NT2/D1 (cell line): Measurements from ENCODE around the gene XRCC3.

ENCODE experiments used
- DNase-seq: peaks from one replicate; pipeline ENCODE4 v3.0.0-alpha.2; 2011; ENCODE audit warnings: low read depth, low spot score
- H3K27me3 ChIP-seq: 2 replicates; pipeline ENCODE4 v1.6.0; 2011; ENCODE audit warnings: mild to moderate bottlenecking; ENCODE audit not compliant: insufficient read length, insufficient read depth
- H3K36me3 ChIP-seq: 2 replicates; pipeline ENCODE4 v1.6.1; 2011; ENCODE audit warnings: mild to moderate bottlenecking, low read length, mixed read lengths; ENCODE audit not compliant: insufficient read depth, insufficient read length
- H3K4me1 ChIP-seq: 2 replicates; pipeline ENCODE4 v1.5.1; 2011; ENCODE audit not compliant: insufficient read depth, insufficient read length
- H3K4me3 ChIP-seq: 2 replicates; pipeline ENCODE4 v1.5.1; 2011; ENCODE audit warnings: low read depth; ENCODE audit not compliant: insufficient read length
- H3K9ac ChIP-seq: 2 replicates; pipeline ENCODE4 v1.6.0; 2011; ENCODE audit warnings: low read depth; ENCODE audit not compliant: insufficient read length
- H3K9me3 ChIP-seq: 2 replicates; pipeline ENCODE4 v1.5.1; 2011; ENCODE audit warnings: mild to moderate bottlenecking, low read length; ENCODE audit not compliant: insufficient read depth
- SUZ12 ChIP-seq: IDR thresholded peaks from 2 replicates; pipeline ENCODE4 v1.6.1; 2011; ENCODE audit not compliant: insufficient read length, insufficient read depth; ENCODE audit errors: extremely low read depth
- YY1 ChIP-seq: IDR thresholded peaks from 2 replicates; pipeline ENCODE4 v1.6.1; 2011; ENCODE audit not compliant: insufficient read length, insufficient read depth
- ZNF274 ChIP-seq: IDR thresholded peaks from 2 replicates; pipeline ENCODE4 v1.6.1; 2011; ENCODE audit warnings: mild to moderate bottlenecking, low read depth, low read length

Gene XRCC3

GRCh38 chr14:103703433-103704385 lies 11.5 kb downstream of the XRCC3 start:
- TF ChIP-seq SUZ12, result no peak
- no peak for TF ChIP-seq YY1
- no peak for TF ChIP-seq ZNF274
- Histone ChIP-seq H3K9me3 (no peaks in the 10 kb centered on the region), H3K4me1 (peaks cover 6% of the 10 kb centered on the region), H3K36me3 (peaks cover 94% of the 10 kb centered on the region), H3K9ac (no peak overlapping the region), H3K27me3 (no peaks in the 10 kb centered on the region), H3K4me3 (no peak overlapping the region)
- no peak for DNase-seq

- Histone ChIP-seq H3K36me3 (peaks cover 94% of the 10 kb centered on the region), H3K4me3 (no peak overlapping the region), H3K9me3 (no peaks in the 10 kb centered on the region), H3K4me1 (peaks cover 7% of the 10 kb centered on the region), H3K27me3 (no peaks in the 10 kb centered on the region), H3K9ac (no peak overlapping the region)
- TF ChIP-seq ZNF274, result no peak
- no peak for TF ChIP-seq SUZ12
- TF ChIP-seq YY1, result no peak
- DNase-seq, result no peak
Observed at GRCh38 chr14:103702497-103703432, 12.5 kb downstream of the XRCC3 start.

- peaks cover 10% of the 10 kb centered on the region for H3K4me1 ChIP-seq
- no peak for TF ChIP-seq ZNF274
- no peak for TF ChIP-seq YY1
- no peak for TF ChIP-seq SUZ12
- no peaks in the 10 kb centered on the region for H3K9me3 ChIP-seq
- no peak overlapping the region for H3K4me3 ChIP-seq
- H3K27me3 ChIP-seq, result no peaks in the 10 kb centered on the region
- peaks cover 93% of the 10 kb centered on the region for H3K36me3 ChIP-seq
- H3K9ac ChIP-seq, result no peak overlapping the region
- DNase-seq, result no peak
Observed at GRCh38 chr14:103702095-103702494, 13.2 kb downstream of the XRCC3 start.

- H3K4me1 ChIP-seq, result peaks cover 10% of the 10 kb centered on the region
- H3K4me3 ChIP-seq, result no peak overlapping the region
- H3K36me3 ChIP-seq, result peaks cover 85% of the 10 kb centered on the region
- TF ChIP-seq ZNF274 (no peak), SUZ12 (no peak), YY1 (no peak)
- H3K9ac ChIP-seq, result no peak overlapping the region
- no peaks in the 10 kb centered on the region for H3K9me3 ChIP-seq
- no peaks in the 10 kb centered on the region for H3K27me3 ChIP-seq
- DNase-seq, result no peak
Observed at GRCh38 chr14:103700753-103701490, 14.3 kb downstream of the XRCC3 start.

- H3K9ac ChIP-seq, result no peak overlapping the region
- DNase-seq, result no peak
- peaks cover 6% of the 10 kb centered on the region for H3K4me1 ChIP-seq
- no peak overlapping the region for H3K4me3 ChIP-seq
- no peaks in the 10 kb centered on the region for H3K9me3 ChIP-seq
- H3K27me3 ChIP-seq, result no peaks in the 10 kb centered on the region
- TF ChIP-seq YY1, result no peak
- peaks cover 82% of the 10 kb centered on the region for H3K36me3 ChIP-seq
Observed at GRCh38 chr14:103699901-103700752, 15.1 kb downstream of the XRCC3 start.

- H3K4me3 ChIP-seq, result no peak overlapping the region
- H3K9me3 ChIP-seq, result no peaks in the 10 kb centered on the region
- no peak for TF ChIP-seq SUZ12
- no peak for TF ChIP-seq YY1
- no peak for TF ChIP-seq ZNF274
- no peak for DNase-seq
- H3K36me3 ChIP-seq, result peaks cover 81% of the 10 kb centered on the region
- no peak overlapping the region for H3K9ac ChIP-seq
- H3K27me3 ChIP-seq, result no peaks in the 10 kb centered on the region
- H3K4me1 ChIP-seq, result peaks cover 6% of the 10 kb centered on the region
Observed at GRCh38 chr14:103699261-103699661, 16.0 kb downstream of the XRCC3 start.
